Stimulated activated CD4-positive, alpha-beta T cell treated with anti-CD3 and anti-CD28 coated beads, Interleukin-4, amount 100 ng/mL, for 1 hour (primary cell): Measurements from ENCODE around the gene ATP6V0E2.
"Not testable (repeated sequence)": the region's sequence is repeated elsewhere in the genome, so short reads cannot be mapped to it uniquely, and the experiment has no call there.

Source experiments
- DNase-seq: peaks from one replicate; pipeline ENCODE4 v3.0.0-alpha.2; 2020

ATP6V0E2 gene

DNA sequence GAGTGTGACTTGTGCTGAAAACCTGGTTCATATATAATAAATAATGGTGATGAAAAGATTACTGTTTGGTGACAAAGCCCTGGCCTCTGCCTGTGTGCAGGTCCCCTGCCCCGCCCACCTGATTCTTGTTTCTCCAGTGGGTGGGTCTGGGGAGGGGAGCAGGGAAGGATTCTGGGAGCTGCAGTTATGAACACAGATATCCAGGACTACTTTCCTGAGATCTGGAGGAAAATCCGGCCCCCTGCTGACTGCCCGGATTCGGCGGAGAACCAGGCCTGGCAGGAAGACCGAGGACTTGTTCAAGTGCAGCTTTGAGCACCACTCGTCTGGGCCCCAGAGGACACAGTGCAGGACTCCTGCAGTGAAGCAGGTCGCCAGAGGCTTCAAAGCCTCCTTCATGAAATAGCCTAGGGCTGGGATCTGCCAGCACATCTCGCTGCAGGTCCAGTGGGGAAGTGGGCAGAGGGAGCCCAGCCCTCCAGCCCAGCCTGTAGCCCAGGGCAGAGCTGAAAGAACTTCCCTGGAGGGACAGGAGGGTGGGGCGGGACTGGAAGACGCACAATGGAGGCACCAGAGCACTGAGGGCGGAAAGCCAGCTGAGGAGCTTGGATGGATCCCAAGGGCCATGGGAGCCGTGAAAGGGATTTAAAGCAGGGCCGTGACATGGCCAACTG lies 7.0 kb downstream of the ATP6V0E2 start:
- no peak for DNase-seq

DNA sequence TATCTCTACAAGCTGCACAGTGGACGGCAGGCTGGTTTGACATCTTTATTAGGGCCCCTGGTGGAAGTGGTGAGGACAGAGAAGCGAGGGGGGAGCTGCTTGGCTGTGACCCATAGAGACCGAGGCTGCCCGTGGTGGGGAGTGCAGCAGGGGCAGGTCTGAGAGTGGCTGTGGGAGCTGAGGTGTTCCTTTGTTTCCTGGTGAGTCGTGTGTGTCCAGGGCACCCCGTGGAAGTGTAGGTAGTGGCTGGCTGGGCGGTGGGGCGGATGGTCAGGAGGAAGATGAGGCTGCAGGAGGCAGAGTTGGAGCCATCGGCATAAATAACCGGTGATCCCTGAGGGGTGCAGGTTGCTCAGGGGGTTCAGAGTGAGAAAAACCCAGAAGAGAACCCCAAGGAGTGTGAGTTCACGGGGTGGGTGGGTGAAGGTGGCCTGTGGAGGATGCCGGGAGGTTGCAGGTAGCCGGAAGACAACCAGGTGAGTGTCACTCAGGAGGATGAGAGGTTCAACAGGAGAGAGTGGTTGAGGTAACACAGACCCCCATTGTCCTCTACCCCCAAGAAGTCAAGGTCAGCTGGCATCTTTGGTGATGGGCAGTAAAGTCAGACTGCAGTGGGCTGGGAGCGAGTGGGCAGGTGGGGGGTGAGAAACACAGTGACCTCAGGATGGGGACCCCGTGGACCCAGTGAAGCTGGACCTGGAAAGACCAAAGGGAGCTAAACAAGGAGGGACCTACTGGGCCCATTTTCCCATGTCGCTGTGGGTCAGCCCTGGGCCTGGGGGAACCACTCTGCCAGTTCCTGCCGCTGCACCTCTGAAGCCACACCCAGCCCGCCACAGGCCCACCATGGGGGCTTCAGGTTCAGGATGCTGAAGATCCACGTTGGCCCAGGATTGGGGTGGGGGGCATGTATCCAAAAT lies 7.8 kb downstream of the ATP6V0E2 start:
- DNase-seq = no peak

DNA sequence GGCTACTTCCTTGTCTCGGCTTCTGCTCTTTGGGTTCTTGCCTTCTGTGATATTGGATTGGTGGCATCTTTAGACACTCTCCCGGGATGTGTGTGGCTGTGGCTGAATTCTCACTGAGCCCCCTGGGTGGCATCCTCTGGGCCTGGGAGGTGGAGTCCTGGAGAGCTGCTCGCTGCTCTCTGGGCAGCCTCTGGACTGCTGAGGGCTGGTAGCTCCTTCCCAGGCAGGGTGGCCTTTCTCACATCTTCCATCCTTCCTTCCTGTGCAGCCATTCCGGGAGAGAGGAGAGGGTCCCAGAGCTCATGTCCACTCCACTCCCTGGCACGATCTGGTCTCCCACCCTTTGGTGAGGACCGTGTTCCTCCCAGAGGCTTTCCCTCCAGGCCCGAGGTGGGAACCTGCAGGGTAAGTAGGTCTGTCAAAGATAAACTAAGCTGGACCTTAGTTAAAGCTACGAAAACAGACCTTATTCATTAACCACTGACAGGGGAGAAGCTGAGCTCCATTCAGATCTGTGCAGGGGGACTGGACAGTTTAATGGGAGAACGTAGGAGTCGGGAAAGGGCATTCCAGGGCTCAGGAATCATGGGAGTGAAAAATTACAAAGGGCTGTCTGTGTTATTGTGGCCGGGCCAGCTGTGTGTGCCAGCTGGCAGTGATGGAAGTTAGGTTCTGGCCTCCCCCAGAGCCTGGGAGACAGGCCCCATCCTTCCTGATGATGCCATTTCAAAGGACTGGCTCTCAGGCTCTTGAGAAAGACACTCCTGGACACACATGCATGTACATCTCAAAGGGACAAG lies 8.7 kb downstream of the ATP6V0E2 start:
- no peak for DNase-seq

DNA sequence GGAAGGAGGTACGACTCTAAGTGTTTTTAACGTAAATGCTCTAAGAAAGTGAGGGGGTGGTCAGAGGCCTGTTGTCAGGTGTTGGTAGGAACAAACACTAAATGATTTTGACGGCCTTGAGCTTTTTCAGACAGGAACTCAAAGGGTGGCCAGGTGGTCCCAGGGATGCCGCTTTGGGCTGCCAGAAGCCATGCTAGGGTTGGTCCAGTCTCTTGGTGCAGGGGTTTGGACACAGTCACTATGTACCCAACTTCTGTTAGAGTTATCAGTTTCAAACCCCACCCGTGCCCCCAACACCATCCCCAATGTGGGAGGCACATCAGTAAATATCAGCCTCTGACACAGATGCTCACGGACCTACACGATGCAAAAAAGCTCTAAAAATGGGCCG lies 9.3 kb downstream of the ATP6V0E2 start:
- no peak for DNase-seq

DNA sequence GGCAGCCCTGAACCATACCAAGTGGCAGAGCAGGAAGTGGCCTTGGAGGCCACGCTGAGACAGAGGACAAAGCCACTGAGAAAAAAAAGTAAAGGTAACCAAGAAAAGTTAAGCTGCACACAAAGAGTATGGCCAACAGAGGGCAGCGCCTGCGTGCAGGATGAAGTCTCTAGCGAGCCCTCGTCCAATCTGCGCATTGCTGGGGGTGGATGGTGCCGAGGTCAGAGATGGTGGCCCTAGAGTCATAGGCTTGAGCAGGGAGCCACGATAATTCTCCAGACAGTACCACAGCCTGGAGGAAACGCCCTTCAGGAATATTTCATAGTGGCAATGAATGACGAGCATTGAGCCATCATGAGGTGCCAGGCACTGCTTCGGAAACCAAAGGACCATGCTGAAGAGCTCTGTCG lies 9.7 kb downstream of the ATP6V0E2 start:
- peak; percentile 59 for DNase-seq

DNA sequence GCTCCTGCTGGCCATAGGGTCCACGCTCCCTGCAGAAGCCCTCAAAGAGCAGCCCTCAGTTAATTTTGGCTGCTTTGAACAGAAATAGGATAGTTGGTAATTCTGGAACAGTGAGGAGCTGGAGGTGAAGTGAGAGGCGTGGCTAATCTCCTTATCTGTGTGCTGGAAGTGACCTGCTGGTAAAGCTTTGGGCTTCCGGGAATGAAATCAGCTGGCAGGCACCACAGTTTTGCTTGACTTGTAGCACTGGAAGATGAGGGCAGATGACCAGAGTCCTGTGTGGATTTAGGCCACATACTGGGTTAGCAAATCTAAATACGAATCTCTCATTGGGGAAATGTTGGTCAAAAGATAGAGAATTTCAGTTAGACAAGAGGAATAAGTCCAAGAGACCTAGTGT lies 10.2 kb downstream of the ATP6V0E2 start:
- DNase-seq = no peak

DNA sequence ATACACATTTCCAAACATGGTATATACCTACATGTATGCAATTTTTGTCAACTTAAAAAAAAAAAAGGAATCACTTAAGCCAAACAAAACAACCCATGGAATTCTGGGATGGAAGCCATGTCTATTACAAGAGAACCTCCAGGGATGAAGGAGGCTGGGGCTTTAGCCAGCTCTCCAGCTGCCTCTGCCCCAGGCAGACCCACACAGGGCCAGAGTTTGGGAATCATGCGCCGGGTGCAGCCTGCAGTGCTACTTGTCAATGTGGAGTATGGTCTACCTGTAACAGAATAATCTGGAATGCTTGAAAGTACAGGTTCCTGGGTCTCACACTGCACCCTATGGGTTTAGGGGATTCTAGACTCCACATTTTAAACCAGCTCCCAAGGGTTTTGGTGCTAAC lies 10.8 kb downstream of the ATP6V0E2 start:
- DNase-seq = no peak

DNA sequence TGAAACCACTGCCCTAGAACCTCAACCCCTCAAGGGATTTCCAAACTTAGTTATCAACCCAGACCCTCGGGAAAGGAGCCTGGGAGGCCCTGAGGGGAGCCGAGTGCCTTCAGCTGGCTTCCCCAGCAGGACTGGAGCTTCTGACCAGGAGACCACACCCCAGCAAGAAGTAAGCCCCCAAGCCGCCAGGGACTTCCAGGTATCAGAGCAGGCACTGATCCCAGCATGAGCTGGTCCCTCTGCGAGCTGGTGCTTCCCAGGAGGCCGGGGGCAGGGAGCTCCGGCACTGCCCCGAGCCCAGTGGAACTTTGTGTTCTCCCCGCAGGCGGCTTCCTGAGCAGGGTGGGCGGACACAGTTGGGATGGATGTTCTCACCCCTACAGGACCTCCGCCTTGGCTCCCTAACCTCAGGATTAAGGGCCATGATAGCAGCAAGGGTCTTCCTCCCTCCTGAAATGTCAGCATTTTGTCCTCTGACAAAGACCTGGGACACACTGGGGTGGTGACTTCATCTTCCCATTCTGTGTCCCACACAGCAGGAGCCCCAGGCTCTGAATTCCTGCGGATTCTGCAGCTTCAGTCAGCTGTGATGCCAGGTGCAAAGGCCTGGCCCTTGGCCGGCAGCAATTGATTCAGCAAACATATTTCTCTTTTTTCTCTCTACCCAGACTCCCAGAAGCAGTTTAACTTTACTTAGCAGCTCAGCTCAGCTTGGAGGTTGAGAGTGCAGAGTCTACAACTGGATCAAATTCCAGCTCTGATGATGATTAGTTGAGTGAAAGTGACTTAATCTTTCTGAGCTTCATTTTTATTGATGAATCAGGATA lies 11.6 kb downstream of the ATP6V0E2 start:
- no peak for DNase-seq

DNA sequence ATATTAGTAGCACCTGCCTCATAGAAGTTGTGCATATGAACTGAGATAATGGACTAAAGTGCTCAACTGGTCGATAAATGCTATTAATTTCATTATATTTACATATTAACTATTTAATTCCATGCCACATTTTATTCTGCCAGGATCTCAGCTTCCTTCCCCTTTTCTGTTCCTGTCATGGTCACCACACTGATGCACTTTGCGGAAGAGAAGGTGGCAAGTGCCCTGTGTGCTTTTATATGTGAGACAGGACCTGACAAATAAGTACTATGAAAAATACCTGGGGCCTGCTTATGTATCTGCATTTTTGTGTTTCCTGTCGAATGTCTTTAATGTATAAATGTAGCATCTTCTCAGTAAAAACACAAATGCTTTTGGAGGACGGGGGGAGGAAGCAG lies 12.2 kb downstream of the ATP6V0E2 start:
- no peak for DNase-seq

DNA sequence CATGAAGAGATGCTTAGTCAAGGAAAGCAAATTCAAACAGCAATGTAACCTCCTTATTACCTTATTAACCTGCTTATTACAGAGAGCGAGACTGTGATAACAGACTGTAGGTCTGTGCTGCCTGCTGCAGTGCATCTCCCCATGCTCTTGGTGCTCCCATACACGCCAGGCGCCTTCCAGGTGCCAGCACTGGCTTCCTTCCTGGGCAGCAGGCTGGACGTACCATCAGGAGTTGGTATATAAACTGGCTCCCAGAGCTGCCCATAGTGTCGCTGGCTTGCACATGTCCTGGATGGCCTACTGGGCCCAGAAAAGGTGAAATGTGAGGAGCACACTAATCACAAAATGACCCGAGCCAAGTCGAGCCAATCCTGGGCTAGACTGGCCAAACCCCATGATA lies 13.5 kb downstream of the ATP6V0E2 start:
- no peak for DNase-seq

DNA sequence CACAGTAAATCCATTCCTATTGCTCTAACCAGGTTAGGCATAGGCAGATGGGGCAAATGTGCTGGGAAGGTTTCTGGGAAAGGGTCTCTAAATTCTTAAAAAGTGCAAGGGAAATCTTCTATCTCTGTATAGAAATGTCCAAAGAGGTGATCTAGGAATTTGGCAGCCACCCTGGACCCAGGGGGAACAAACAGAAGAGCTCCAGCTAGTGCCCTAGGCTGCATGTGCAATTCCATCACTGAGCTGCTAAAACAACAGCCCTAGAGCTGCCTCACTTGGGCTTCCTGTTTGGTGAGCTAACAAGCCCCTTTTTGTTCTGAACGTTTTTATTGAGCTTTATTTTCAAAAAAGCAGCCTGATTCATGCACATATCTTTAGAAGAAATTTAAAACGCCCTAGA lies 16.9 kb downstream of the ATP6V0E2 start:
- not testable (repeated sequence) for DNase-seq

DNA sequence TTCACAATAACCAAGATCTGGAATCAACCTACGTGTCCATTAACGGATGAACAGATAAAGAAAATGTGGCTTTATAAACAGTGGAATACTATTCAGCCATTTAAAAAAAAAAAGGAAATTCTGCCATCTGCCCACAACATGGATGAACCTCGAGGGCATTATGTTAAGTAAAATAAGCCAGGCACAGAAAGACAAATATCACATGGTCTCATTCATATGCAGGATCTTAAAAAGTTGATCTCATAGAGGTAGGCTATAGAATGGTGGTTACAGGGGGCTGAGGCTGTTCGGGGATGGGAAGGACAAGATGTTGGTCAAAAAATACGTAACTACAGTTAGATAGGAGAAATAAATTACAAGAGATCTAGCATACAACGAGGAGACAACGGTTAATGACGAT lies 21.2 kb downstream of the ATP6V0E2 start:
- DNase-seq = not testable (repeated sequence)

DNA sequence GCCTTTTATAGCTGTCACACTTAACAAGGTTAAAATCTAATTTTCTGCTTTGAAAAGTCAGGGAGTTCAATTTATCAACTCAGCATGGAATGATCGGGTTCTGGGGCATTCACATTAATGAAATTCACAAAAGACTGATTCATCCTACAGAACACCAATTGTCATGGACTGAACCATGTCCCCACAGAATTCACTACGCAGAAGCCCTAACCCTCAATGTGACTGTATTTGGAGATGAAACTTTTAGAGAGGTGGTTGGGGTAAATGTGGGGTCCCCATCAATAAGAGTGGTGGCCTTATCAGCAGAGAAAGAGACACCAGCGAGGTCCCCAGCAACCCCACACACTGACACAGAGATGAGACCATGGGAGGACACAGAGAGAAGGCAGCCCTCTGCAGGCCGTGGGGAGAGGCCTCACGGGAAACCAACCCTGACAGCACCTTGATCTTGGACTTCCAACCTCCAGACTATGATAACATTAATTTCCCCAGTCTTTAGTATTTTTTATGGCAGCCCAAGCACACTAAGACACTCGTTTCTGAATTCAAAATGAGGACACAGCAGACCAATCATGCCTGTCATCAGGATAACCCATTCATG lies 34.1 kb downstream of the ATP6V0E2 start:
- DNase-seq = not testable (repeated sequence)

DNA sequence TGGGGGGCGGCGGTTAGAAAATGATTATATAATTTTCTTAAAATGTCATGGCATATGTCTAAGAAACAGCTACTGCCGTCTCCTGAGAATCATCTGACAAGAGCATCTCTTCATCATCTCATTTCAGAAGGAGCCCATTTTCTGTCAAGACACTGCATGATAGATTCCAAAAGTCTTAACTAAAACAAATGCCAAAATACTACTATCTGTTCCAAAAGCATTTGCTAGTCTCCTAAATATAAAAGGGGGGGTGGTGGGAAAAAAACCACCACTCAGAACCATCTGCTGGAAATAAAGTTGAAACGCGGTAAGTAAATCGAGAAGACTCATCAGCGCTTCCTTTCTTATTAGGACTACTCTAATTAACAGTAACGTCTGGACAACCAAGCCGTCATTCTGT lies 36.5 kb downstream of the ATP6V0E2 start:
- not testable (repeated sequence) for DNase-seq

DNA sequence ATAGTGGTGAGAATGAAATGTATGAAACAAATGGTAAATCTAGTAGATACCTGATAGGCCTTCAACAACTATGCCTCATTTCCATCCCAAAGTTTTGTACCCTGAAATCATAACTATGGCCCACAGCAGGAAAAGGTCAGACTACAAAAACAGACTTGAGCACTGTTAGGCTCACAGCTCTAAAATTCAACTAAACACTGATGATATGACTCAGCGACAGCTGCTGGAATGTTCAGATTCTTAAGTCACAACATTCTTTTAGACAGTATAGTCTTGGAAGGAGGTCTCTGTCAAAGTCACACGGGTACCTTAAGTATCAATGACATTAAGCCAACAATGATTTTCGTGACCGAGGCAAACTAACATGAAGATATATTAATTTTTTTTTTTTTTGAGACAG lies 38.4 kb downstream of the ATP6V0E2 start:
- DNase-seq = not testable (repeated sequence)

DNA sequence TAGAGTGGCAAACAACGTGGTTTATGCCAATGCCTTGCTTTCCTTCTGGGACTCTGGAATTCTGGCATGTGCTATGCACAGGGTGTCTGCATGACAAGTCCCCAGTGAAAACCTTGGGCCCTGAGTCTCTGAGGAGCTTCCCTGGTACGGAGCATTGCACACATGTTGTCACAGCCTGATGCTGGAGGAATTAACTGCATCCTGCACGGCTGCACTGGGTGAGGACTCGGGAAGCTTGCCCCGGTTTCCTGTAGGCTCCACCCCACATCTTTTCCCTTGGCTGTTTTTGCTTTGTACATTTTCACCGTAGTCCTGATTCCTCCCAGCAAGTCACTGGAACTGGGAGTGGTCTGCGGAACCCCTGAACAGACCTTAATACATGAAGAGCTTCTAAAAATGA lies 52.6 kb downstream of the ATP6V0E2 start:
- DNase-seq = not testable (repeated sequence)
